HFFc6 (cell line): ENCODE results near the gene LRP1B. TPM values are rescaled to one million over a fixed set of nuclear protein-coding genes. Genes with fewer than 3 reads are reported as not detected.

Experiments
- DNase-seq: peaks from one replicate; pipeline ENCODE4 v3.0.0-alpha.2; 2018
- H3K27ac Mint-ChIP-seq: 2 replicates; pipeline ENCODE4 v1.8.0; 2020; ENCODE audit warnings: mild to moderate bottlenecking, mixed read lengths
- H3K27me3 Mint-ChIP-seq: 2 replicates; pipeline ENCODE4 v1.8.0; 2021; ENCODE audit warnings: mild to moderate bottlenecking, moderate library complexity, mixed read lengths; ENCODE audit not compliant: insufficient read depth
- H3K36me3 Mint-ChIP-seq: 2 replicates; pipeline ENCODE4 v1.8.0; 2021; ENCODE audit warnings: low read depth, mixed read lengths
- H3K4me1 Mint-ChIP-seq: 2 replicates; pipeline ENCODE4 v1.8.0; 2020; ENCODE audit warnings: low read depth, mixed read lengths
- H3K4me3 Mint-ChIP-seq: 2 replicates; pipeline ENCODE4 v1.8.0; 2020; ENCODE audit warnings: mild to moderate bottlenecking, moderate library complexity, mixed read lengths
- H3K9me3 Mint-ChIP-seq: 2 replicates; pipeline ENCODE4 v1.8.0; 2020; ENCODE audit warnings: mild to moderate bottlenecking, mixed read lengths
- CTCF ChIP-seq: fragments of 200-600 bp; sonication (generic); IDR thresholded peaks from 2 replicates; pipeline ENCODE4 v1.5.0; 2021; ENCODE audit warnings: antibody characterized with exemption, mild to moderate bottlenecking
- total RNA-seq, 6 experiments: library from RNA; stranded (reverse); fragmentation: NEBNext Ultra II Directional; extraction: Animal tissue kit (Norgen Biotek cat#: 25700); gene quantifications; 2 replicates in 1 of 6; 3 replicates in 5 of 6; pipeline ENCODE4 v1.2.3, GENCODE V29; 2021

LRP1B gene
- total RNA-seq, 6 experiments from 2014 or later: not detected

GRCh38 chr2:140687825-140688224, 1443.0 kb downstream of the LRP1B start:
- H3K27ac Mint-ChIP-seq: no peak overlapping the region
- no peak overlapping the region for H3K4me3 Mint-ChIP-seq
- TF ChIP-seq CTCF: no peak
- DNase-seq: no peak
- H3K36me3 Mint-ChIP-seq: no peaks in the 10 kb centered on the region
- H3K9me3 Mint-ChIP-seq: peaks cover 42% of the 10 kb centered on the region
- H3K27me3 Mint-ChIP-seq: no peaks in the 10 kb centered on the region
- no peaks in the 10 kb centered on the region for H3K4me1 Mint-ChIP-seq

- TF ChIP-seq CTCF: no peak
- no peaks in the 10 kb centered on the region for H3K4me1 Mint-ChIP-seq
Measured at GRCh38 chr2:140683658-140684057, 1447.2 kb downstream of the LRP1B start.

GRCh38 chr2:140680862-140681261, 1450.0 kb downstream of the LRP1B start:
- H3K4me3 Mint-ChIP-seq: no peak overlapping the region
- H3K27me3 Mint-ChIP-seq: no peaks in the 10 kb centered on the region
- DNase-seq: no peak
- no peaks in the 10 kb centered on the region for H3K4me1 Mint-ChIP-seq
- no peaks in the 10 kb centered on the region for H3K36me3 Mint-ChIP-seq
- no peak overlapping the region for H3K27ac Mint-ChIP-seq
- peaks cover 29% of the 10 kb centered on the region for H3K9me3 Mint-ChIP-seq
- TF ChIP-seq CTCF: no peak

More at GRCh38 chr2:140683658-140684057, 1447.2 kb downstream of the LRP1B start:
- DNase-seq: no peak
- no peaks in the 10 kb centered on the region for H3K27me3 Mint-ChIP-seq
- H3K9me3 Mint-ChIP-seq: peaks cover 38% of the 10 kb centered on the region
- no peaks in the 10 kb centered on the region for H3K36me3 Mint-ChIP-seq
- H3K27ac Mint-ChIP-seq: no peak overlapping the region
- no peak overlapping the region for H3K4me3 Mint-ChIP-seq

- Mint-ChIP-seq H3K27ac (no peak overlapping the region), H3K36me3 (no peaks in the 10 kb centered on the region), H3K4me1 (no peaks in the 10 kb centered on the region), H3K27me3 (no peaks in the 10 kb centered on the region), H3K4me3 (no peak overlapping the region), H3K9me3 (peaks cover 28% of the 10 kb centered on the region)
- no peak for TF ChIP-seq CTCF
- DNase-seq: no peak
Measured at GRCh38 chr2:140679752-140680151, 1451.1 kb downstream of the LRP1B start.

- H3K4me1 Mint-ChIP-seq: no peaks in the 10 kb centered on the region
- no peaks in the 10 kb centered on the region; the same call in 1 of the 2 replicates for H3K36me3 Mint-ChIP-seq
- H3K27ac Mint-ChIP-seq: no peak overlapping the region
- no peak for TF ChIP-seq CTCF
- no peaks in the 10 kb centered on the region for H3K27me3 Mint-ChIP-seq
- peaks cover 32% of the 10 kb centered on the region for H3K9me3 Mint-ChIP-seq
- H3K4me3 Mint-ChIP-seq: no peak overlapping the region
- DNase-seq: no peak
Measured at GRCh38 chr2:140669911-140670310, 1460.9 kb downstream of the LRP1B start.

- H3K4me1 Mint-ChIP-seq: no peaks in the 10 kb centered on the region
- H3K36me3 Mint-ChIP-seq: no peaks in the 10 kb centered on the region
- peaks cover 20% of the 10 kb centered on the region for H3K9me3 Mint-ChIP-seq
- no peak for DNase-seq
- TF ChIP-seq CTCF: no peak
- no peak overlapping the region for H3K27ac Mint-ChIP-seq
- H3K4me3 Mint-ChIP-seq: no peak overlapping the region
- H3K27me3 Mint-ChIP-seq: no peaks in the 10 kb centered on the region
Measured at GRCh38 chr2:140667203-140667602, 1463.6 kb downstream of the LRP1B start.
